NCI-H1092 treated with DMSO at 0.1 percent for 48 hours (cell line): ENCODE measurements around the gene PLXNA2.

ENCODE experiments used
- DNase-seq: peaks from one replicate; lab custom pipeline; 2025; lab: John Stamatoyannopoulos, UW

PLXNA2 gene

DNA sequence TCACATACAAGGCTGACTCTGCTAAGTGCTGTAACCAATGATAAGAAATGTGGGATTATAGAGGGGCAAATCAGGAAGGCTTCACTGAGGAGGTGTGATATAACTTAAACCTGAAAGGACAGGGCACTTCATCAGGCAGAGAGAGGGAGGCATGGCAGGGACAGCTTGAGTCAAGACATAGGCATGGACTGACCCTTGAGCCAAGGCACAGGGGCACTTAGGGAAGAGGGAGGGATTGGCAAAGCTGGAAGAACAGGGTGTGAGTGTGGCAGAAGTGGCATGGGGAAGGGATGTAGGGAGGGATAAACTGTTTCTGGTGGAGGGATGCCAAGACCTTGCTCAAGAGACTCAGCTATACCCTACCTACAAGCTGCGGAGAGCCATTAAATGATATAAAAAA is 81.3 kb downstream of the PLXNA2 start:
- DNase-seq = no peak

DNA sequence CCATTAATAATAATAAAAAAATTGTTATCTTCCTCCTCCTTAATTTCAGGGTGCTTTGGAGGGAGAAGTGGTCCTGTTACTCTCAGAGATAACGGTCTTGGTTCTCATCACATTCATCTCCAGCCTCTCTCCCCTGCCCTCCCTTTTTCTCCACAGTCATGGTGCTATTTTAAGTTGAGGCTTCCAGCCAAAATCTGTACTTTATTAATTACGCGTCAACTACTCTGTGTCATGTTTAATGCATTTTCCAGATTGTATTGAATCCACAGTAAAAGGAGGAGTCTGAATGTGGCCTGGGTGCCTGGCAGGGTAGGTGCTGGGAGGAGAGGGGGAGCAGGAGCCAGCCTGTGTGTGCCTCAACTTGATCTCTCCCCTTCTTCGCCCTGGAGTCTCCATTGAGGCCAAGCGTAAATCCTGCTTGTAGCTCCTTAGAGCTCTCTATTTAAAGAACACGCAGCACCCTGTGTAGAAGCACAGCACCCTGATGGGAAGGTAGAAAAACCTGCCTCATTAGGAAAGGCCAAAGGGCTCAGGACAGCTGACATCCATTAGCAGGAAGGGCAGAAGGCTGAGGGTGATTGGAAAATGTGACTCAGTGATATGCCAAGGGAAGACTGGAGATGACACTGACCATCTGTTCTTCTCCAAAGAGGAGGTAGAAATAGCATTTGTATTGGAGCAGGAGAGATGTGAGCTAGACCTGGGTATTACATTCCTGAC is 82.4 kb downstream of the PLXNA2 start:
- DNase-seq = no peak

DNA sequence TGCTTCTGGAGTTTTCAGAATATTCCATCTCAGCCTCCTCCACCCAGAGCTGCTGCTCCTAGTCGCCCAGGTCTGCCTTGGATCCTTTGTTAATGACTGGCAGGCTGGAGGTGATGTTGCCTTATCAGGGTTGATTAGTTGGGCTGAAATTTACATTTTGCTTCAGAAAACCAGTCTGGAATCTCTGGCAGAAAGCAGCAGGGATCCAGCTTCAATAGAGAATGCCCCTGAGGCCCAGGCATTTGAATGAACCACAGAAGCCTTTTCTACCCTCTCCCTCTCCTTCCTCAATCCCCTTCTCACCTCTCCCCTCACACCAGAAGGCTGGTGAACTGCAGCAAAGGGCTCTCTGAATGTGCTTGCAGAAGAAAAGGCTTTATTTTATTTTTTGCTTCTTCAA is 83.2 kb downstream of the PLXNA2 start:
- no peak for DNase-seq

DNA sequence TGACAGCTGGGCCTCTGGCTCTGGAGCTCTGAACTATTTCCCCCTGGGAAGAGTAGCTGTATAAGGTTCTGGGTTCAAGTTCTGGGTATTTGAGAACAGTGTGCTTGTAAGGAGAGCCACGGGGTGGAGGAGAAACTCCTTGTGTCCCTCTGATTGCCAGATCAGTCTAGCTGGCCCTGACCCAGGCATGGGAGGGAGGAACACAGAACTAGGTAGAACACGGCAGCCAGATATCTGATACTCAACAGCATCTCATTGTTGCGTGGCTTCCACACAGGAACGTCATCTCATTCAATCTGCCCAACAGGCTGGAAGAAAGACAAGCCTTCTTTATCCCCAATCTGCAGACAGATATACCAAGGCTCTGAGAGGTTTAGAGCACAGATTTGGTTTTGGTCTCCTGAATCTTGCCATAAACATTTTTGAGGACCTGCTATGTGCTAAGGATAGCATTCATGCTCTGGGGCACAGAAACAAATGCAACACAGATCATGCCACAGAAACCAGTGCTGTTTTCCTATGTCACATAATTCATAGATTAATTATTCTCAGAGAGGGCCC is 83.8 kb downstream of the PLXNA2 start:
- no peak for DNase-seq

DNA sequence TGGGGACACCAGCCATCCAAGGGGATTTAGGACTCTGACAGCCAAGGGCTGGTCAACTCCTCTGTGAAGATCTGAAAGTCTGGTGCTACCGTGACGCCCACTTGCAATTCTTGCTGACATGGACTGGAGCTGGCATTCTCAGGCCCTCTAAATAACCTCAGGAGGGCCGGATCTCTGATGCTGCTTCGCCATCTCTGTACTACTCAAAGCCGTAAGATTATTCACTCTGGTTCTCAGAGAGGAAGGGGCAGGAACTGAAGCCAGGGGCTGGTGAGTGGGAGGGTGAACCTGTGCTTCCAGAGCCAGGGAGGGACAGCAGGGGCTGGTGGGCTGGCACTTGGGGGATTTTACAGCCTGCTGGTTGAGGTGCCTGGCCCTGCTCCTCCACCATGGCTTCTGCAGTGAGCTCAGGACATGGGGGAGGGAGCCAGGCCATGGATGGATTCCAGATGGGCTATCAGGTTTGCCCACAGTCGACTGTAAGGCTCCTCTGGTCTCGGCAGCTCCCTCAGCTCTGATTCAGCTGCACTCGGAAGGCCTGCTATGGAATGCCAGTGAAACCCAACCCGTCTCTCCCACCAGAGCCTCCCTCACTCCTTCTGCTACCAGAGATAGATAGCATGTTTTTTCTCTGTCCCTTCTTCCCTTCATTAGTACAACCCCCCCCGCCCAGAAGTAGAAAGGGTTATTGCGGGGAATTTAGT is 84.5 kb downstream of the PLXNA2 start:
- DNase-seq = peak; percentile 15

DNA sequence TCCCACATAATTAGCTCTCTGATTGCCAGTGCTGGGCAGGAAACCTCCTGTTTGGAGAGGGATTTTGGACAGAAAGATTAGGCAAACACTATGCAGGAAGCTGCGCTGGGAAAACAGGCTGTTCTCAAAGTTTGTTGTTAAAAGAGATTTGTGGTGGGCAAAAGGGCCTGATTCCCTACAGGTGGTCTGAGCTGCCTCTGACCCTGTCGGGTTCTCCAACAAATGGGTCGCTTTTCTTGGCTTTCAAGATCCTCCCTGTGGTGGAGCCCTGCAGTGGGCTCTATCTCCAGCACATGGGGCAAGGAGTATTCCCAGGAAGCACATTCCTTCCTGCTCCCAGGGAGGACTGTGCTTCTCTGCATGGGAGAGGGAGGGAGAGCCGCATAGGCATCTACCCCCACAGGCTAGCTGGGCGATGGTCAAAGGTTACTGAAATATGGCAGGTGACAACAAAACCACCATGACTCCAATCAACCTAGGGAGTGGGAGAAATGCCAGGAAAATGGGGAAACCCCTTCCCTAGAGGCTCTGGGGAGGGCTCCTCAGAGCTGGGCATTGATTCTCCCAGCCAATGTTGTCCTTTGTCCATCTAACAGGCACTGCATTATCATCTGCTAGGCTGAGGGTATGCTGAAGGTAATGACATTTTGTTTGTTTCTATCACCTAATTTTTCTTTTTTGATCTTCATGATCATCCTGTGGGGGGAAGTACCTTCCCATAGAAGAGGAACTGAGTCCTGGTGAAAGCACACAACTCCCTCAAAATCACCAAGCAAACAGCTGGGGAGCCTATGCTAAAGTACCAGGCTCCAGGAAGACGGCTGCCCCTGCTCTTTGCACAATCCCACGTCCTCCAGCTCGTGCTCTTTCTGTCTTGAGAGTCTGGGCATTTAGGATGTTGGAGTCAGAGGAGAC is 85.3 kb downstream of the PLXNA2 start:
- no peak for DNase-seq

DNA sequence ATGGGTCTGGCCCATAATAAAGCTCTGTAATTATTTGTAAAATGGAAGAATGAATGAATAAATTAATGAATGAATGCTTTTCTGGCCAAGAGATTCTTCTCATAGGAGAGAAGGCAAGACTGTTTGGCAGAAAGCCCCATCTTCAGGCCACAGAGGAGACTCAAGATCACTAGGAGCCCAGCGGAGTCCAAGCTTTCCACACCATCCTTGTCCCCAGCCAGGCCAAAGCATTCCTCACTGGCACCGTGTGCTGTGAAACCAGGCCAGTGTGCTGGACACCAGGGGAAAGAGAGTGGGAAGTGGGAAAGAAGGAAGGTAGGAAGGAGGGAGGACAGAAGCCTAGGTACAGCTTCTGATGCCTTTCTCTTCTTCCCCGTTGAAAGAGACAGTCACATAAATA is 86.4 kb downstream of the PLXNA2 start:
- no peak for DNase-seq

DNA sequence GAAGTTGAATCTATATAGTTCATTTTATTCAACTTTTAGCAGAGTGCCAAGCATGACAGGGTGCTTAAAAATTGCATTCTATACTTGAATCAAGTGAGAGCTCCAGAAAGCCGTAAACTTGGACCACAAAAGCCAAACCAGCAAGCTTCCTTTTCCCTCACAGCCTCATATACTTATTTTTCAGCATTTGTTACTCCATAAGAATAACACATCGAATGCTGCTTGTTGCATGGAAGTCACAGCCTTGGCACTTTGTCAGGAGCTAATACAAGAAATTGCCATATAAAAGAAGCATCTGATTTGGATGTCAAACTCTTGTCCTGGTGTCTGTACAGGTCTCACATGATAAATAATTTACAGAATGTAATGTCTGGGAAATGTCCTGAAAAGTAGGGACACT is 87.4 kb downstream of the PLXNA2 start:
- DNase-seq = no peak

DNA sequence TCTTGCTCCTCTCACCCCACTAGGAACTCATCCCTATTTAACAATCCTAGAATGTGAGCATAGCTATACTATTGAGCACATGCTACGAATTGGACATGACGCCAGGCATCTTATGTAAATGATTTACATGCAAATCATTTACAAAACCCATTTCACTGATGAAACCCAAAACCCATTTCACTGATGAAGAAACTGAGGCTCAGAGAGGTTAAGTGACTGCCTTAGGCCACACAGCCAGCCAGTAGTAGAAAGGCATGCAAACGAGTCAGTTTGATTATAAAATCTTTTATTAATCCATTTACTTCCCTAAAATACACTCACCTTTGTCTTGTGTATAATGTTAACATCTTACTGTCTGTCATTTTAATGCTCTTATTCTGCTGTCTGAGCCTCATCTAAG is 87.9 kb downstream of the PLXNA2 start:
- no peak for DNase-seq

DNA sequence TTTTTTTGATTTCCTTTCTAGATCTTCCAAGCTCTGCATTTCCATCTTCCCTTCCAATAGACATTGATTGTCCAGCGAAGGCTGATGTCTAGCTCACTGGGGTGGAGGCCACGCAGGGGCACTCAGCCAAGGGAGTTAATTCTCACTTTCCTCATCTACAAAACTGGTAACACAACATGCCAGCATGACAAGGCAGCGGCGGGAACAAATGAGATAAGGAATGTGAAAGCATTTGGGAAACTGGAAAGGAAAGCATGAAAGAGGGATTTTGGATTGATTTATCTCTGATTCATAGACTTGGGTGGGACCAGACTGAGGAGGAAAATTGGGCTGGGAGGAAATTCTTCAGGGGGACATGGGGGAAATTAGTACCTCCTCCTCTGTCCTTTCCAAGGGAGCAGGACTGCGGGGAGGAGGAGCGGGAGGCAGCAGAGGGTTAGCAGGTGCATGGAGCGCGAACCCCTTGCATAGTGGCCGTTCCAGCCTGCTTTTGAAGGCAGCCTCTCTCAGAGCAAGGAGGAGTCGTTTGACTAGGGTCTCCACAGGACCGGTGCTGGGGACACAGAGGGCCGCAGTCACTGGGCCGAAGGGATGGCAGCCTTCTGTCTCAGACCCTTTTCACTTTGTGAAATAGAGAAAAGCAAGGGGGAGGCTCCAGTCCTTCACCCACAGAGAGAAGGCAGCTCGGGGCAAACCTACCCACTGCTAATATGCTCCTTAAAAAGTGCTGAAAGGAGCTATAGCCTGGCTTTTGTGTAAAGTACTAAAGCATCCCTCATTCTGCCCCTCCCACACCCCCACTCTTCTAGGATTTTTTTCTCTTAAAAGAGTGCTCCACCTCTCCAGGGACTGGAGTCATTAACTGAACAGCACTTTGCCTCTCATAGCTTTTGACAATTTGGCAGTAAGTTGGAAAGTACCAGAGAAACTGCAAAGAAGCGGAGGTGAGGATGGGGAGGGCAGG is 89.2 kb downstream of the PLXNA2 start:
- DNase-seq = no peak

DNA sequence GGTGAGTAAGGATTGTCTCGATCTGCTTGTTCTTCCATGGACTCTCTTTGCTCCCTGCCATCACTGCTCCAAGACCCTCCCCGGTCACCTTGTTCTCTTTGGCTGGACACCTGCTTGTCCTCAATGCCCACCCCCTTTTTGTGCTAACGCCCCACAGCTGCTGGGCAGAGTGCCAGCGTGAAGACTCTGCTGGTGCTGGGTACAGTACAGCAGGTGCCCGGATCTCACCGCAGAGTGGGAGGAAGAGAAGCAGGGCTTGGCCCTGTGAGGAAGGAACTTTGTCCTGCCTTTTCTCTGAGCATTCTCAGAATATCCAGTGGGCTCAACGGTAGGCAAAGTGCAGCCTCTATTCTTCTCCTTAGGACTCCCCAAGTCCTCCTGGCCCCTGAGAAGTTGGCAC is 90.1 kb downstream of the PLXNA2 start:
- DNase-seq = peak; percentile 92

DNA sequence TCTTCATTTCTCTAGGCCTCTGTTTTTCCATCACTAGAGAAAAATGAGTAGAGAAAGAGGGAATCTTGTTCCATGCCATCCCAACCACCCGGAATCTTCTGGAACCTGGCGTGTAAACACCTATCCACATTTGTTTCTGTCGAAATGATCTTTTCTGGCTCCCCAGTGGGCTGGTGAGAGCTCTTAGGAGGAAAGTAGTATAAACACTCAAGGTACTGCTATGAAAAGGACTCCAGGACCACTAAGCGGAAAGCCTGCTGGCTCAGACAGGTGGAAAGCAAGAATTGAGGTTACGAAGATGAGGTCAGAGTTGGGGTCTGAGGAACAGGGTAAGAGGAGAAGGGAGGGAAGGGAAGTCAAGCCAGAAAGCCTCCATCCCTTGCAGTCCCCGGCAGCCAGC is 90.8 kb downstream of the PLXNA2 start:
- peak; percentile 77 for DNase-seq

DNA sequence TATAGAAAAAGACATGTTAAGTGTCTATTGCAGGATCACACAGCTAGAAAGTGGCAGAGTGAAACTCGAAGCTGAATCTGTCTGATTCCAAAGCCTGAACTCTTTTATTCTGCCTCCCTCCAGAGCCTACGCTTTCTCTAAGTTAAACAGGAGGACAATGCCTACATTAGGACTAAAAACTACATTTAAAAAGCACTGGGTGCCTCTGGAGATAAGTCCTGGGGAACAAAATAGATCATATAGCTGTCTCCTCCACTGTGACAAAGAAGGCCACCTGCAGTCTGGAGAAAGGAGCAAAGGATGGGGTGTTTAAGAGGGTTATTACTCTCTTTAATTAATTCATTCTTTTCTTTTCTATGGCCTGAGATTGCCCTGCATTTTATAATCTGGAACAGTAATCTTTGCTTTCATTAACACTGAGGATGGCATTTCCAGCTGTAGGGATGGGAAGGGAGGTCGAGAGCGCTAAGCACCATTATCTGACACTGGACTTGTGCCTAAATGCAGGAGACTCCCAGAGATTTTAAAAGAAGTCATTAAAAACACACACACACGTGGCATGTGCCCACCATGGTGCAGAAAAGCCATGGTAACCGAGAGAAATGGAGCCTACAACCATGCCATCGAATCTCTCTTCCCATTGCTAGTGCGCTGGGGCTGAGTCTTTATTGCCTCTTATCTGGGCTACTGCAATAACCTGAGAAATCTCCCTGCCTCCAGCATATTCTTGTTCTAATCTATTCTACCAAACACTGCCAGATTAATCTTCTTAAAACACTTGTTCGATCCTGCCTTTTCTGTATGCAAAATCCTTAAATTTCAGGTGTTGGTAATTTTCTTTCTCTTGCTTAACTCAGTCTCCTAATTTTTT is 92.2 kb downstream of the PLXNA2 start:
- peak; percentile 44 for DNase-seq

DNA sequence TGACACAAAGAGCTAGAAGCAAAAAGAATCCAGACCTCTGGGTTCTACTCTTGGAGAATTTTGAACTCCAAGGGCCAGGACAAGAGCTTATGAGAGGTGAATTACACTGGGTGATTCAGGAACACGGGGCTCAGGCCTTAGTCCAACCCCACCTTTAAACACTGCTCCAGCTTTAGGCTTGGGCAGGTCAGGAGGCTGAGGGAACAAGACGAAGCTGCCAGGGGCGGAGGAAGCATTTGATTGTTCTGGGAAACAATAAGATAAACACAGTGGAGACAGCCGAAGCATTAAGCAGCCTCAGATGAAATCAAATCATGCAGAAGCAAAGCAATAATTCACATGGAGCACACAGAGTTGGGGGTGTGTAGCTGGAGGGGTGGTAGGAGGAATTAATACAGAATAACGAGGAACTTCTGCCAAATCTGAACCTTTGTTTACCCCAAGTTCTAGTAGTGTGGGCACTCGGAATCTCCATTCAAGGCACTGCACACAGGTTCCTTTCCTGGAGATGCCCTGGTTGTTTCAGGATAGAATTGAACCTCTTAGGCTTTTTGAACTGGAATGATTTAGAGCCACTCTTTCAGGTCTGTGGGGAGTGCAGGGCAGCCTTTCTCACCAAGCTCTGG is 93.2 kb downstream of the PLXNA2 start:
- no peak for DNase-seq

DNA sequence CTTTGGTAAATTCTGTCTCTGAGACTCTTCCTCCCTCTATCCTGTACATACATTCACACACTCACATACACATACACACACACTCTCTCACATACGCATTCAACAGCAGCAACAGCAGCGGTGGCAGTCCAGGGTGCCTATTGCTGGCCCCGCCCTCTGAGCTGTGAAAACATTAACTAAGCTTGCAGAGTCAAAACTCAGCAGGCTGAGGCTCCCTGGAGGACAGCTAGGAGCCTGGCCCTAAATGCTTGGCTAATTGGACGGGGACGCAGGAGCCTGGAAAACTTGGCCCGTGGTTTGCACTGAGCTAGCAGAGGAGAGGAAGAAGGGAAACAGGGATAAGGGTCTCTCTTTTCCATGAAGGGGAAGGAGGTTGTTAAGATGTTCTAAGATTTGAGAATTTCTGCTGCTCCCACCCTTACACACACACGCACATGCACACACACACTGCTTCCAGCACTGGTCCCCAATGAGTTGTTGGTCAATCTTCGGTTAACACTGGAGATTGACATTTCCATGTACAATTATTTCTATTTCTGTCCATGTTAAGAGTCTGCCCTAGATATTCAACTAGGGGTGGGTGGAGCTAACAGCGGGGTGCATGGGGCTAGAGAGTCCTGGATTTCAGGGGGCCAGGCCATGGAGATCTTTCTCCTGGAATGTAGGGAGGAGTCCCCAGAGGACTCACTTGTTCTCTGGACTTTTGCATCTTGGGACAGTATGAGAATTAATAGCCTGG is 94.2 kb downstream of the PLXNA2 start:
- no peak for DNase-seq

DNA sequence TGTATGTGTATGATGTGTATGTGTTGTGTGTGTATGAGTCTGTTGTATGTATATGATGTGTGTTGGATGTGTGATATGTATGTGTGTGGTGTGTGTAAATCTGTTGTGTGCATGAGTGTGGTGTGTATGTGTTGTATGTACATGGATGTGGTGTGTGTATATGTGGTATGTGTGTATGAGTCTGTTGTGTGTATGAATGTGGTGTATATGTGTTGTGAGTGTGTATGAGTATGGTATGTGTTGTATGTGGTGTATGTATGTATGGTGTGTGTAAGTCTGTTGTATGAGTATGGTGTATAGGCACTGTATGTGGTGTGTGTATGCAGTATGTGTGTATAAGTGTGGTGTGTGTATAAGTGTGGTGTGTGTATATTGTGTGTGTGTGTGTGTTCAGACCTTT is 95.0 kb downstream of the PLXNA2 start:
- DNase-seq = no peak

DNA sequence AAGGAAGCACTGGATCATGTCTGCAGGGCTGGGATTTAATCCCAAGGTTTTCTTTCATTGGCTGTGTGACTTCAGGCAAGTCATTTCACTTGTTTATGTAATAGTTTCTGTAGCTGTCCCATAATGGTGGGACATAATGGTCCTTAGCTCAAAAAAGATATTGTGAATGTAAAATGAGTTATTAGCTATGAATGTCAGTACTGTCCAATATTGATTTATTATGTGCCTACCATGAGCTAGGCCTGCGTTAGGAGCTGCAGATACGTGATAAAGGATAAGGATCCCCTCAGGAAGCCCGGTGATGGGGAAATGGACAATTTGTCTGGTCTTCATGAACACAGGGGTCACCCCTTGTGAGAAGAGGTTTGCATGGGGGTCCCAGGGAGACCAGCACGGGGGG is 95.8 kb downstream of the PLXNA2 start:
- DNase-seq = no peak

DNA sequence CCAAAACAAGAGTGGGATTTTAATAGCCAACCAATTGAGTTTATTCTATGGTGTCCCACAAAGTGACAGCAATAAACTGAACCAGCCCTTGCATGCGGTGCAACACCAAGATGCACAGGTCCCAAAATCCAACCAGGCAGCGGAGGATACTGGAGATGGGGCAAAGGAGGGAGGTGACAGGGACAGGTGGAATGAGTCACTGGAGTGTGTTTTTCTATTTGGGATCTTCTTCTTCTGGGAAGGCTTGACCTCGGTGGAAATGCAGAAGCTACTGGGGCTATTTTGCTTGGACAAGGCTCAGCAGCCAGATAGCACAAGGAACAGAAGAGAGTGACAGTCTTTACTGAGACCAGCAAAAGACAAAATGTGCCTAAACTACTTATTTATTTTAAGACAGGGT is 97.5 kb downstream of the PLXNA2 start:
- DNase-seq = no peak

DNA sequence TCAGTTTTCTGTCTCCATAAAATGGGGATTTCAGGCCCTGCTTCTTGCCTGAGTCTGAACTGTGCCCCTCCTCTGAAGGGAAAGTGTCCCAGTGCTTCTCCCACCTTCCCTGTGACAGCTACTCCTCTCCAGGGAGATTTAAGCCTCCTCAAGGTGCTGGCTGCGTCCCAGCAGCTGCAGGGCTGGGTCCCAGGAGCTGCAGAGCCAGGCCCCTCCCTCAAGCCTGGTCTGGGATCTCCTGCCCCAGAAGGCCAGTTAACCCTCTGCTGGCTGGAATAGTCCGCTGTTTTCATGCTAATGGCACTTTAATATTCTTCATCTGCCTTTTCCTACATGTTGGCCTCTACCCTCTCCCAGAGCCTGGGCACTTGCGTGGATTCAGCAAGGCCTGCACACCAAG is 99.0 kb downstream of the PLXNA2 start:
- no peak for DNase-seq
